Measurements from ENCODE around the gene L3MBTL4.
"Not testable (repeated sequence)": the region's sequence is repeated elsewhere in the genome, so short reads cannot be mapped to it uniquely, and the experiment has no call there.

Gene L3MBTL4

DNA sequence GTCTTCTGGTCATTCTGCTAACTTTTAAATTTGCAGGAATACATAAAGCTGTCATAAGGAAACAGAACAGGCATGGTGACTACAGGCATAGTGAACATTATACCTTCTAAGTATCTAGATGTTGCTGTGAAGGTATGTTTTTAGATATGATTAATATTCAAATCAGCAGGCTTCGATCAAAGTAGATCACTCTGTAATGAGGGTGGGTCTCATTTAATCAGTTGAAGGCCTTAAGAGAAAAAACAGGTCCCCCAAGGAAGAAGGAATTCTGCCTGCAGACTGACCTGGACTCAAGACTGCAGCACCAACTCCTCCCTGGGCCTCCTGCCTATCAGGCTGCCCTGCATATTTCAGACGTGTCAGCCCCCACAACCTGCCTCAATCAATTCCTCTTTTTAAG, 104.0 kb downstream of the L3MBTL4 start:
- no peak for DNase-seq (ENCODE audit: low read depth)

DNA sequence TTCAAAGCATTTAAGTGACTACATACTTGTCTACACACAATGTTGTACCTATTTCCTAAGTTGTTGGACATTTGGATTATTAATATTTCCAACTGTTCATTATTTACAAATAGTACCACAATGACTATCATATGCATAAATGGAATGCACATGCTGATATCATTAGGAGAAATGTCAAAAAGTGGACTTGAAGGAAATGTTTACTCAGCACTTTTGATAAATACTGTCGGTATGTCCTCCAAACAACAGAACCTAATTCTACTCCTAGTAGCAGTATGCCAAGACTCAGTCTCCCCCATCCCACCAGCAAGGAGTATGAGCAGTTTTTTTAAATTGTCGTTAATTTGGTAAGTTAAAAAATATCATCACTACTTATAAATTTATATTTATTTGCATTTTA, 116.8 kb downstream of the L3MBTL4 start:
- DNase-seq (ENCODE audit: low read depth) = no peak

DNA sequence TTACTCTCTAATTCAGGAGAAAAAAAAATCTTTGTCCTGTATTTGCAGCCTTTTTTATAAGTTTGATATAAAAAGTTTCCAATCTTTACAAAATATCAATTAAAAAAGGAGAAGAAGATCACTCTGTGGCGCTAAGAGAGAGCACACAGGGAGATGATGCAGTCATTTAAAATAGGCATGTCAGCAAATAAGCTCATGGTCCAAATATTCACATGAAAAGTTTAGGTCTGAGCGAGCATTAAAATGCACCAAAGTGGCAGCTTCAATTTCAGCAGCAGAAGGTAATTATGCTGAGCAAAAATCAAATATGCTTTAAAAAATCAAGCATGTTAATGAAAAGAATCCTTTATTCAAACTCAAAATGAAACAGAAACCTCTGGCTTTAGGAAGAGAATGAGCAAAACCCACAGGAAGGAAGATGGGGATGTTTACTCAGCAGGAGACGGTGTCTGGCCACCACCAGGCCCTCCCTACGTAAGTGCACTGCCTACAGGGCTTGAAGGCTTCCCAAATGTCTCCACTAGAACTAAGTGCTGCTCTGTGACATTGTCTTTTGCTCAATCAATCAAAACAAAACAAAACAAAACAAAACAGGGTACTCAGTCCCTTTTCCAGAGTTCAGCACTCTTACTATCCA, 120.4 kb downstream of the L3MBTL4 start:
- DNase-seq (ENCODE audit: low read depth) = no peak

DNA sequence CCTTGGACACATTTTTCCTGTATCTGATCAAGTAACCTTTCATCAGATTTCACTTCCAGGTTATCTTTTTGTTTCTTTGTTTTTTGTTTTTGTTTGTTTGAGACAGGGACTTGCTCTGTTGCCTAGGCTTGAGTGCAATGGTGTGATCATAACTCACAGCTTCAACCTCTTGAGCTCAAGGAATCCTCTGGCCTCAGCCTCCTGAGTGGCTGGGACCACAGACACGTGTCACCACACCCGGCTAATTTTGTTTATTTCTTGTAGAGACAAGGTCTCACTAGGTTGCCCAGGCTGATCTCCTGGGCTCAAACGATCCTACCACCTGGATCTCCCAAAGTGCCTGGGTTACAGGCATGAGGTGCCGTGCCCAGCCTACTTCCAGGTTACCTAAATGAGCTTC, 124.9 kb downstream of the L3MBTL4 start:
- DNase-seq (ENCODE audit: low read depth) = no peak

DNA sequence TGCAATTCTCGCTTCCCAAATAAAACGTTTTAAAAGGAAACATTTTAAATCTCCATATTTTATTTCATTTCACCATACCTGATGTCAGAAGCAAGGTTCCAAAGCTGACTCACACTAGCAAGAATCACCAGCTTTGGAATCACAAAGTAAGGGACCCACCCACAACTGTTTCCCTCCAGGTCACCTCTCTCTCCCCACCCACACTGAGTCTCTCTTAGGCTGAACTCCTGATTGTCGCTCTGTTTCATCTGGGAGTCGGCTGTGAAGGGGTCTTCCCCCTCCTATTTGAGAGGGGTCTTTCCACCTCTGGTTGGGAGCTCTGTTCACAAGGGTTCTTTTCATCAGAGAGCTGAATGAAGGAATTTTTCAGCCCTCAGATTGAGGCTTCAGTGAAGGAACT, 128.1 kb downstream of the L3MBTL4 start:
- DNase-seq (ENCODE audit: low read depth) = no peak

DNA sequence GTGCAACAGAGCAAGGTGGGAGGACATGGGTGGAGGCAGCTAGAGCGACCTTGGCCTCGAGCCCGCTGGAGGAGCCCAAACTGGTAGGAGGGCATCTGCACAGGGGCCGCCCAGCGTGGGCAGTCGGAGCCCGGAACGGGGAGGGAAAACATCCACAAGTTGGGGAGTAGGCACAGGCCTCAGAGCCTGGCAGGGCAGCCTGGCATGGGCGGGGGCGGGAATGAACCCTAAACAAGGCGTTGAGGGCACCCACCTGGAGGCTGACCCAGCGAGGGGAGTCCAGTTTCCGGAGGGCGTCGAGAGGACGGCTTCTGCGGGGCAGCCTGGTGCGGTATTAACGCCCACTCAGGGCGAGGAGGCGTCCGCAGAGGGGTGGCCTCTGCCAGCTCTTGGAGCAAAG, 129.9 kb downstream of the L3MBTL4 start:
- DNase-seq (ENCODE audit: low read depth) = no peak

DNA sequence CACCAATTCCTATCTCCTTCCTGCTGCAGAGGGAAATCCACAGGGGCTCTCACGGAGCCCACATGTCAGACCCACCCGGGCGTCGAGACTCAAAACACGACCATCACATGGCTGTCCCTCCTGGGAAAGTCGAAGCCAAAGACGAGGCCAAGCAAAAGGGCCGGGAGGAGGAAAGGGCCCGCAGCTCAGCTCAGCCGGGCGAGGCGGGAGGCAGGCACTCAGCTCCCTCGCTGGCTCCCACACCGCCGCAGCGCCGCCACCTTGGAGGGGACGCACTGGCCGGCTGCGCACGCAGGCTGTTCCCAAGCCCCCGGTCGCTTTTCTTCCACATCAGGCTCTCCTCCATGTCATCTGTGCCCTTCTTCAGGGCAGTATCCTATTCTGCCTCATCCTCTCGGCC, 130.4 kb downstream of the L3MBTL4 start:
- DNase-seq (ENCODE audit: low read depth) = no peak

DNA sequence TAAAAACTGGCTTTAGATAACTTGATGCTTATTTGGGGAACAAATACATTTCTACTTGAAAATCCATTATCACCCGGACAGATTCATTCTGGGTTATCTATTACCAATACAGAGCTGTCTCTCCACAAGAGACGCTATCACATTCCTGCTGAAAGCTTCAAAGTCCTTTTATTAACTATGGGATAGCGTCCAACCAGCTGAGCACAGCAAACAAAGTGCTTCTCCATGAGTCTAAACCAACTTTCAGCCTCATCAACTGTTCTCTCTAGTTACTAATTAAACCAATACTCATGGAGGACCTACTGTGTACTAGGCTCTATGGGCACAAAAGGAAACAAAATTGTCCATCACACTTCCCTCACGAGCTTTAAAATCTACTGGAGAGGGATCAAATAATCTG, 132.8 kb downstream of the L3MBTL4 start:
- no peak for DNase-seq (ENCODE audit: low read depth)

DNA sequence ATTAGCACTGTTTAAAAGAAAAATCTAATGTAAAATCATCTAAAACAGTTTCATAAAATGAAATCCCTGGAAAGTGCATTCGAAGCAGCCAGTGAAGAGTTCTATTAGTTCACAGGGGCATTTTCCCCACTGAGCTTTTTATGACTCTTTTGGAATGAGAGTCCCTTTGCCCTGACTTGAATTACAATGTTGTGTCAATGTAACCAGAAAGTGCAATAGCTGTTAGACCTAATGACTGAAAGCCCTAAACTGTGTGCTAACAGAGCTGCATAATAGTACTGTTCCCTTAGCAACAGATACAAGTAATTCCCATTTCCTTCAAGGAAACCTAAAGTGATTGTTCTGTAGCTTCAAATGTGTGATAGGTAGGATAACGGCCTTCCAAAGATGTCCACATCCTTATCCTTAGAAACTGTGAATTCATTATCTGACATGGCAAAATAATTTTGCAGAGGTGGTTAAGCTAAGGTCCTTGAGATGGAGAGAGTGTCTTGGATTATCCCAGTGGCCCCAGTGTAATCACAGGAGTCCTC, 134.4 kb downstream of the L3MBTL4 start:
- DNase-seq (ENCODE audit: low read depth) = no peak

DNA sequence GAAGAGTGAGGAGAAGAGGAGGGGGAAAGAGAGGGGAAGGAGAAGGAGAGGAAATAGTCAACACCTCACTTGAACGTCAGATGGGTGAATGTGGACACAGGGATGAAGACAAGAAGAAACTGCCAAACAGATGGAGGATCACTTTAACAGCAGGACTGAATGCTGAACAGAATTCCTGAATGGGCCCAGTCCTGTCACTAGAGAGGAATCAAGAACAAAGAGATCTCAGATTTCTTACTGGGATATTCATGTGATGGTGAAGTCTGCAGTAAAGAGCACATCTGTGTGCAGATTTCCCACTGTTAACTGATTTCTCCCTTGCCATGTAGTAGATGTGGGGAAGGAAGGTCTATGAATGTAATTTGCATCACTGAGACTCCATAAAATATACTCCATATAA, 135.4 kb downstream of the L3MBTL4 start:
- DNase-seq (ENCODE audit: low read depth) = no peak

DNA sequence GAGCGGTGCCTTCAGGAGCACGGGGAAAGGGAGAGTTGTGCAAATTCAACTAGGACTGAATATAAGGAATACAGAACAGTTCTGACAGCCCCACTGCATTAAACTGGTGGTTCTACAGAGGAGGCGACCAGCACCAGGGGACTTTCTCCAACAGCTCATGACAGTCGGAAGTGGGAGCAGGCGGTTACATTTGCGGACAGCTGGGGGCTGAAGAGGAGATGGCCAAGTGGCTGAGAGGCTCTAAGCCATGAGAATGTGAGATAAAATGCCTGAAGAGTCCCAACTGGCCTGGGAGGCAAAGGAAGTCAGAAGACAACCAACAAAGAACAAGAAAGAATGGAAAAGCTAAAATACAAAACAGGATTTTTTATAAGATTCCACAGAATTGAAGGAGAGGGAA, 141.3 kb downstream of the L3MBTL4 start:
- DNase-seq (ENCODE audit: low read depth) = no peak

DNA sequence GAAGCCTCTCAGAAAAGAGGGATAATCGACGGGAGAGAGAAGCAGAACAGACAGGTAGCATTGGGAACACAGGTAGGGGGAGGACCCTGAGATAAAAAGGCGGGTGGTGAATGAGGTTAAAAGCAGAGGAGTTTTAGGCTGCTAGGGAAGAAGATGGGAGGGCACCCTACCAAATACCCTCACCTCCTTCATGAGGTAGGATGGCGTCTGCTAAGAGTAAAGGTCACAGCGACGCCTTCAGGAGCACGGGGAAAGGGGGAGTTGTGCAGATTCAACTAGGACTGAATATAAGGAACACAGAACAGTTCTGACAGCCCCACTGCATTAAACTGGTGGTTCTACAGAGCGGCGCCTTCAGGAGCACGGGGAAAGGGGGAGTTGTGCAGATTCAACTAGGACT, 142.6 kb downstream of the L3MBTL4 start:
- not testable (repeated sequence) for DNase-seq (ENCODE audit: low read depth)

DNA sequence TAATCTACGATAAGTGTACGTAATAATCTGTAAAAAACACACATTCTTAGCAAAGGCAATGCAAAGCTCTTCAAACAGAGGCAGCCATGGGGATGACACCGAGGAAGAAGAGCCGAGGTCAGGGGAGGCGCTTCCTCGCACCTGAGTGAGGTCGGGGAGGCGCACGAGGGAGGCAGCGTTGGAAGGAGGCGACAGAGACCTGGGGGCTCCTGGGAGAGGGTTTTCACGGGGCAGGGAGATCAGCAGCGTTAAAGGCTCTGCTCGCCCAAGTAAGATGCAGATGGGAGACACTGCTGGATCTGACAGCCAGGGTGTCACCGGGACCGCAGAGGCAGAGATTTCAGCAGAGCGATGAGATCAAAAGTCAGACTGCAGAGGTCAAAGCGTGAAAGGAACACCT, 143.1 kb downstream of the L3MBTL4 start:
- DNase-seq (ENCODE audit: low read depth) = no peak

DNA sequence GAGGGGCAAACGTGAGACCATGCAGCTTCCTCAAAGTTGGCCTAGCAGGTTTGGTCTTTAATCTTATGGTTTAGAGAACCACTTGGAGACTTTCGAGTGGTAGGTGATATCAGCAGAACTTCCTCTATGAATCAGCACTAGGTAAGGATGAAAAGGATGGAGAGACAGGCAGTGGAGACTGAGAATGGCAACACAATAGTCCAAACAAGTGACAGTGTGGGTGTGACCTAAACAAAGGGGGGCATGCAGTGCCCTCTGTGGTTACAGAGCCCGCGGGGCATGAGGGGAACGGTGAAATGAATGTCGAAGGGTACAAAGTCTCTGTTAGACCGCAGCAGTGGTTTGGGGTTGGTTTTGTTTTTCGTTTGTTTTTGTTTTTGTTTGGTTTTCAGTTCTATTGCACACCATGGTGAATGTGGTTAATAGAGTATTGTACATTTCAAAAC, 143.9 kb downstream of the L3MBTL4 start:
- no peak for DNase-seq (ENCODE audit: low read depth)

DNA sequence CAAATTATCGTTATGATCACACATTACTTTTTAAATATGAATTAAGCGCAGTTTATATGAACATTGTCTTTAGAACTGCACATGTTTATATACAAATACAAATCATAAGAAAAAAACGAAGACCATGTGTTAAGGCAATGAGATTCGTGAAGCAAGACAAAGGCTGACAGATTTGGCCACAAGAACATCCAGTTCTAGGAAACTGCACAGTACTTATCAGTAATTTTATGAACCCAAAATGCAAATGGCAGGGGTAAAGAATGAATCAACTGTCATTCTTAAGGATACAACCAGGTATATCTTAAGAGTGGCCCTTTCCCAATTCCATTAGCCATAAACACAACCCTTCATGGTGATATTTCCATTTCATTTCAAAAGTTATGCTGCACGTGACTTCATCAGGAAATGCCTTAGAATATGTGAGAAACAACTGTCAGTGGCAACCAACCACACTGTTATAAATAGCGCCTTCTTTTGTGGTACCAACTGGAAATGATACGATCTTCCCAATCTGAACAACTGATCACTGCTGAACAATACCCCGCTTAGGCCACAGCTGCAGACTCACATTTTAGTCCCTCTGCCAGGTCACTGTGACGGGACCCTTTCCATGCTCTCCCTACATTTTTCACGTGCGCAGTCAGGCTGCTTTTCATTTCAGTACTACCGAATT, 144.9 kb downstream of the L3MBTL4 start:
- no peak for DNase-seq (ENCODE audit: low read depth)

DNA sequence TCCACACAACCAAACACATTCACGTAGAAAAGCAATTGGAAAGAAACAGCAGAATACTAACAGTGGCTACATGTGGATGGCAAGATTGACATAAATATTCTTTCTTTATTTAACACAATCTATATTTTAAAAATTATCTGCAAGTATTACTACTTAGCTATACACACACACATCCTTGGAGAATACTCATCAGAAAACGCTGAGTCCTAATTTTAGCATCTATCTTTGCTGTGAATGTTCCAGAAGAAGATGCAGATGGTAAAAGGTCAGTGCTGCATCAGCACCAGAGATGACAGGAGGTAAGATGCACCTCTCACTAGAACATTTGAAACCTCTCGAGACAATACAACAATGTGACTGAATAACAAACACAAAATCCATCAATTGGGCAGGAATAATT, 148.5 kb downstream of the L3MBTL4 start:
- DNase-seq (ENCODE audit: low read depth) = no peak

DNA sequence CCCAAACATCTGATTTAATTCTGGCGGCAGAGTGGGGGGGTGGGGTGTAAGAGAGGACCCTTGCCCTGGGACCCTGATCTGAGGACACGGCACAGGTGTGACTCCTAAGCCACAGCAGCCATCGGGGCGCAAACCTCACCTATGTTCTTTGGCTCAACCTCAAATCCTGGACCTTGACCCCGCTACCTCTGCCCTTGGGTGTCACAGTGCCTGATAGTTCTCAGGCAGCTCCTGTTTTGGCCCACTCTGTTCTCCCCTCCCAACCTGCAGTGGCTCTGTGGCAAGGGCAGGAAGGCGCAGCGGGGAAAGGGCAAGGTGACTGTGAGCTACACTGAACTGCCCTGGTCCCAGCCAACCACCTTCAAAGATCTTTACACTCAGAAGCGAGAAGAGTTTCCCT, 152.8 kb downstream of the L3MBTL4 start:
- no peak for DNase-seq (ENCODE audit: low read depth)

DNA sequence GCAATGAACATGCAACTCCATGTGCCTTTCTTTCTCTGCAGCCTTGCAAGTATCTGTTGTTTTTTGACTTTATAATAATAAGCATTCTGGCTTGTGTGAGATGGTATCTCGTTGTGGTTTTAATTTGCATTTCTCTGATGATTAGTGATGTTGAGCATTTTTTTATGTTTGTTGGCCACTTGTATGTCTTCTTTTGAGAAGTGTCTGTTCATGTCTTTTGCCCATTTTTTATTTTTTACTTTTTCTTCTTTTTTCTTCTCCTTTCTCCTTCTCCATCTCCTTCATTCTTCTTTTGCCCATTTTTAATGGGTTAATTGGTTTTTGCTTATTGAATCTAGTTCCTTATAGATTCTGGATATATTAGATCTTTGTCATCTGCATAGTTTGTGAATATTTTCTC, 155.4 kb downstream of the L3MBTL4 start:
- DNase-seq (ENCODE audit: low read depth) = not testable (repeated sequence)

DNA sequence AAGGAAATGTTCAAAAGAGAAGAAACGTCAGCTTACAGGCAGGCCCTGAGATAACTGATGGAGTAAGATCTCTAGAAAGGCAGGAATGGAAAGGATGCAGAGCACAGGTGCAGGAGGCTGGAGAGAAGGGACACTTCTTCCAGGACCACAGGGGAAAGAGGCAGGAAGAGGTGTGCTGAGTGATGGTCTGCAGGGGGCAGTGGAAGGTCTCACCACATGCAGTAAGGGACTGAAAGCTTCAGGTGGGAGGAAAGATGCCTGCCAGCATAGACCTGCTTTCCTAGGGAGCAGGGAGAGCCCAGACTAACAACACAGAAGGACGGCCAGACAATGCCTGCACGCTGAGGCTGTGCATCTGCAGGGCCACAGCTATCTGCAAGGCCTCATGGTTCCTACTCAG, 156.8 kb downstream of the L3MBTL4 start:
- DNase-seq (ENCODE audit: low read depth) = no peak

DNA sequence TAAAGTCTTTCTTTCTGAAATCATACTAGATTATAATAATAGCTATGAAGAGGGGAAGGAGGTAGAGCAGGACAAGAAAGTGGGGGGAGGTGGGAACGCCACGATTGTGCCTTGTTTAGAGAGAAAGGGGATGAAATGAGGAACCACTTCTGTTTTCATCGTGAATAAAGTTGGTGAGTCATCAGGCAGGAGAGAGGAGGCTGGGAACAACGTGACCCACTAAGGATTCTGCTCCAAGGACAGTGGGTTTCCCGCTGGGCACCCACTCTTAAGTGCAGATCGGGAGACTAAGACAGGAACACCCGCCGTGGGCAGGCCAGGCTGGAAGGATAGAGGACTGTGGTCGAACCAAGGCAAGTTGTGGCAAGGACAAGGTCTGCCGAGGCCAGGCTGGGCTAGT, 158.2 kb downstream of the L3MBTL4 start:
- no peak for DNase-seq (ENCODE audit: low read depth)

DNA sequence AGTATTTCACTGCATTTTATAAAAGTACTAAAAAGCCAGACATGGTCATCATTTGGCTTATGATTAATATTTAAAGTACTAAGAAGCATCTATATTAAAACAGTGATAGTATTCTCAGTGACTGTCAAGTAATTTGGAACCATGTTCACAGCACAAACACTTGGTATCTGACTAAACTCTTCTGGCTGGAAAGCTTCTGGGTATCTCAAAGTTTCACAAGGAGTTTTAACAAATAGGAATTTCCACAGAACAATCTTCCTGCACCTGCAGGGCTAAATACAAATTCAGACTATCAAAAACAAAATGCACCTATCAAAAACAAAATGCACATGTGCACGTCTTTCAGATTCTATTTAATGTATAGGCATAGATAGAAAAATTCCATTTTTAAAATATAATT, 158.8 kb downstream of the L3MBTL4 start:
- no peak for DNase-seq (ENCODE audit: low read depth)

DNA sequence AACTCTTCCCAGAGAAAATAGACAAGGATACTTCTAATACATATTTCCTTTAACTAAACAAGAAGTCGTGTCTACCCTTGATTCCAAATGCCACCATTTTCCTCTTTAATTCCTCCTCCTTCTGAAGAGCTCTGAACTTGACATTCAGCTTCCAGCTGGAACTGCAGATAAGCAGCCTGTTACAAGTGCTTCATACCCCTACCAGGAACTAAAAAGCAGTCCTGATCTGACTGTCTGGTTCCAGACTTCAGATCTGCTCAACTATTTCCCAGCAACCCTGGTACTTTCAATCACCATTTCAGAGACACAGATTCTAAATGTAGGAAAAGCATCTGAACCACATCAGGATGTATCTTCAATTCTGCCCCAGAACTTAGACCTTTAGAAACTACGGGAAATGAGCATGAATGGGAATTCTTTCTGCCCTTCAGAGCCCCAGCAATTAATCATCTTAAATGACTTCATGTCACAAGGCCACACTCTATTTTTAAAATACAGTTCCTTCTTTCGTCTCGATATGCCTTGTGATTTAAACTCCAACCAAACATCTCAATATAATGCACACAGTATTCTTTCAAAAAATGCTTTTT, 159.5 kb downstream of the L3MBTL4 start:
- DNase-seq (ENCODE audit: low read depth) = no peak

DNA sequence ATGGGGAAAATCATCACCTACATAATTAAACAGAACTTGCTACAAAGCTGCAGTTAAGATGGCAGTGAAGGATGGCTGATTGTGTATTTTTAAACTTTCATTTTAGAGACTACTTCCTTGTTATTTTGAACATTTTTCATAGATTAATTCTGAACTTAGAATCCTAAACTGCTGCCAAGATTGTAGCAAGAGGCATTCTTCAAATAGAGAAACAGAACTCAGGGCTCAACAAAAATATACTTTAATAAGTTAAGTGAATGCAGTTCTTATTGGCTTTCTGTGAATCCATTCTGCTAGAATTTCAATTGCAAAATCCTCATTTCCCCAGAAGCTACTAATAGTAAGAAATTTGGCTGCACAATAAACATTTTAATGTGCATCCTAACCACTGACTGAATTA, 160.3 kb downstream of the L3MBTL4 start:
- no peak for DNase-seq (ENCODE audit: low read depth)

DNA sequence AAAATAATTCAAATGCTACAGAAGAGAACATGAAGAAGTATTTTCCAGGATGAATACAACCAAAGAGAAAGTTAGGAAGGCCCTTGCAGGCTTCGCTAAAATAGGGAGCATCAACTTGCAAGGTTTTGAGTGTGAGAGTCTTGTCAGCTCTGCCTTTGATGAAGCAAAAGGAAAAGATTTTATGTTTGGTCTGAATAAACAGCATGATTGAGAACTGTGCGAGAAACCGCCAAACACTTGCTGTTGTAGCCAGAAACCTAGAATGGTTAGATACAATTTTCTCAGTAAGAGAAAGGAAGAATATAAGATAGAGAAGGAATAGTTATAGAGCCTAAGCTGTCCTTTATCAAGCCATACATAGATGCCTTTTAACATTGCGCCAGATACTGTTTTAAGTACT, 163.6 kb downstream of the L3MBTL4 start:
- DNase-seq (ENCODE audit: low read depth) = no peak
